Measurements from ENCODE around the gene SMURF2.

- TF ChIP-seq CTCF (conservative IDR thresholded peaks at IDR 0.05; ENCODE audit: low read depth, low read length) (no peak), EZH2 (IDR thresholded peaks at IDR 0.05; ENCODE audit: low read length, unreplicated experiment) (no peak)
Measured at GRCh38 chr17:64497565-64498035, 164.5 kb downstream of the SMURF2 start.
